Fibroblast of lung (primary cell): ENCODE measurements around the gene CRKL. TPM values are rescaled to one million over a fixed set of nuclear protein-coding genes. Genes with fewer than 3 reads are reported as not detected.

Experiments used
- polyA plus RNA-seq, 2 donors: library from polyadenylated mRNA; depleted of rRNA in 1 of 2; stranded (reverse) in 1 of 2; unstranded in 1 of 2; fragments of >200 nt; gene quantifications; 2 replicates each; pipeline ENCODE4 v1.2.1, GENCODE V29; 2011 to 2012; ENCODE audit warnings: missing spikeins in 1 of 2
- total RNA-seq: library from RNA; depleted of rRNA; stranded (reverse); fragments of >200 nt; gene quantifications from 2 replicates; pipeline ENCODE4 v1.2.1, GENCODE V29; 2014

The CRKL gene
- total and polyA plus RNA-seq, 2 donors (not counting 1 experiment from before 2014, with no cell fraction given) = 23.8 to 45.1 TPM

Other genes starting within 250 kb of the CRKL start
- not detected in 2 replicates for gene SERPIND1, start 143.3 kb upstream of the CRKL start, total RNA-seq
- 0.03 TPM in 2 replicates for gene SERPIND1, start 143.3 kb upstream of the CRKL start, polyA plus RNA-seq
- 32.9 and 40.6 TPM in 2 replicates for gene PI4KA, start 58.6 kb upstream of the CRKL start, total RNA-seq
- 26.4 and 34.5 TPM in 2 replicates for gene PI4KA, start 58.6 kb upstream of the CRKL start, polyA plus RNA-seq
- 9.2 and 10.6 TPM in 2 replicates for gene SNAP29, start 58.4 kb upstream of the CRKL start, total RNA-seq
- gene SNAP29, start 58.4 kb upstream of the CRKL start, polyA plus RNA-seq = 36.1 and 37.0 TPM in 2 replicates
- 1.3 and 2.0 TPM in 2 replicates for gene AIFM3, start 49.8 kb downstream of the CRKL start, total RNA-seq
- gene AIFM3, start 49.8 kb downstream of the CRKL start, polyA plus RNA-seq = 0.14 and 0.15 TPM in 2 replicates
- 51.9 and 75.8 TPM in 2 replicates for gene LZTR1, start 64.9 kb downstream of the CRKL start, total RNA-seq
- 25.1 and 27.4 TPM in 2 replicates for gene LZTR1, start 64.9 kb downstream of the CRKL start, polyA plus RNA-seq
- gene THAP7, start 84.7 kb downstream of the CRKL start, total RNA-seq = 25.9 and 26.3 TPM in 2 replicates
- 15.7 and 15.8 TPM in 2 replicates for gene THAP7, start 84.7 kb downstream of the CRKL start, polyA plus RNA-seq
- 4.6 and 17.8 TPM in 2 replicates for gene P2RX6, start 97.8 kb downstream of the CRKL start, total RNA-seq
- 0.84 and 3.6 TPM in 2 replicates for gene P2RX6, start 97.8 kb downstream of the CRKL start, polyA plus RNA-seq
- gene SLC7A4, start 115.2 kb downstream of the CRKL start, total RNA-seq = 0.26 and 0.83 TPM in 2 replicates
- gene SLC7A4, start 115.2 kb downstream of the CRKL start, polyA plus RNA-seq = 0.08 and 0.92 TPM in 2 replicates
- under 0.01 TPM in 1 of 2 replicates, not detected in the other for gene LRRC74B, start 128.5 kb downstream of the CRKL start, total RNA-seq
- not detected in 2 replicates for gene LRRC74B, start 128.5 kb downstream of the CRKL start, polyA plus RNA-seq